Lung (tissue), 12 donors: ENCODE results near the gene DOK6. TPM values are rescaled to one million over a fixed set of nuclear protein-coding genes. Genes with fewer than 3 reads are reported as not detected.

Experiments
- ATAC-seq: fragments of 200-7000 bp; cut with Tn5 transposase; one replicate; pipeline ENCODE4 v1.9.1; 2020; ENCODE audit warnings: moderate number of reproducible peaks; ENCODE audit not compliant: insufficient read depth, low FRiP score
- DNase-seq, 3 donors: peaks; one replicate each; pipeline ENCODE4 v3.0.0-alpha.2; 2013 to 2017
- H3K27ac ChIP-seq, 2 donors: one replicate each; pipeline ENCODE4 v1.5.1; 2013; ENCODE audit warnings: mild to moderate bottlenecking in 2 of 2, moderate library complexity in 2 of 2, control low read depth in 1 of 2, inconsistent platforms in 1 of 2, low read depth in 1 of 2, low read length in 1 of 2
- H3K27me3 ChIP-seq, 3 donors: one replicate each; pipeline ENCODE4 v1.5.1; 2013; ENCODE audit warnings: low read length in 2 of 3; ENCODE audit not compliant: control insufficient read depth in 3 of 3, insufficient read depth in 3 of 3
- H3K36me3 ChIP-seq, 4 donors: one replicate each; pipeline ENCODE4 v1.5.1; 2013; ENCODE audit warnings: low read length in 4 of 4, mild to moderate bottlenecking in 1 of 4, moderate library complexity in 1 of 4; ENCODE audit not compliant: control insufficient read depth in 4 of 4, insufficient read depth in 4 of 4
- H3K4me1 ChIP-seq, 5 donors: one replicate each; pipeline ENCODE4 v1.5.1; 2013; ENCODE audit warnings: low read length in 5 of 5, mild to moderate bottlenecking in 2 of 5, moderate library complexity in 1 of 5; ENCODE audit not compliant: control insufficient read depth in 5 of 5, insufficient read depth in 5 of 5
- H3K4me3 ChIP-seq: one replicate; pipeline ENCODE4 v1.5.1; 2013; ENCODE audit warnings: mild to moderate bottlenecking, control low read depth, moderate library complexity
- H3K9ac ChIP-seq, 2 donors: one replicate each; pipeline ENCODE4 v1.5.1; 2013; ENCODE audit warnings: low read length in 2 of 2, control low read depth in 1 of 2; ENCODE audit not compliant: insufficient read depth in 1 of 2
- H3K9me3 ChIP-seq, 4 donors: one replicate each; pipeline ENCODE4 v1.5.1; 2013; ENCODE audit warnings: low read length in 3 of 4, mild to moderate bottlenecking in 1 of 4, moderate library complexity in 1 of 4; ENCODE audit not compliant: control insufficient read depth in 4 of 4, insufficient read depth in 3 of 4
- CTCF ChIP-seq: IDR thresholded peaks from 2 replicates; pipeline ENCODE4 v1.5.1; 2012; ENCODE audit warnings: mild to moderate bottlenecking; ENCODE audit errors: control extremely low read depth, extremely low read depth
- WGBS, 2 donors: extraction: QIAGEN DNeasy Blood & Tissue Kit; methylation state at CpG; one replicate each; pipeline ENCODE4 v1.1.7; 2013; 5-methylcytosine and 5-hydroxymethylcytosine counted together
- polyA plus RNA-seq, 2 donors: library from polyadenylated mRNA; stranded (reverse); fragments of 200-250 nt; gene quantifications; one replicate each; pipeline ENCODE4 v1.2.1, GENCODE V29; 2013
- total RNA-seq, 2 donors: library from RNA; depleted of rRNA in 1 of 2; stranded (reverse); fragments of >200 nt in 1 of 2; gene quantifications; one replicate each; pipeline ENCODE4 v1.2.1, GENCODE V29; 2014 to 2021
- donor health status: control.
- donor health status: control.
- donor health status: Bipolar disorder and iron deficiency.
- donor health status: healthy.
- donor health status: DM: yes; HTN: yes; CAD: no.

DOK6 gene
- total and polyA plus RNA-seq, 4 donors: 0.61 to 21.3 (median 2.7) TPM

- 80 to 82% methylated on average over 4 of the region's 4 CpGs for WGBS, 2 donors
- ATAC-seq (no peak), DNase-seq (no peak)
- H3K4me1 ChIP-seq: peaks cover 0 to 7% (median 0%) of the 10 kb centered on the region in 5 donors
- no peak overlapping the region for H3K4me3 ChIP-seq
- no peaks in the 10 kb centered on the region for H3K36me3 ChIP-seq
- no peaks in the 10 kb centered on the region for H3K9me3 ChIP-seq
- TF ChIP-seq CTCF: no peak
- no peaks in the 10 kb centered on the region for H3K27me3 ChIP-seq
- no peak overlapping the region for H3K9ac ChIP-seq
- H3K27ac ChIP-seq: no peak overlapping the region
Measured at GRCh38 chr18:69885355-69885754, 484.7 kb downstream of the DOK6 start.

GRCh38 chr18:69885841-69886531 is 485.3 kb downstream of the DOK6 start:
- Histone ChIP-seq H3K4me1 (peaks cover 0 to 7% (median 0%) of the 10 kb centered on the region in 5 donors), H3K27ac (no peak overlapping the region), H3K9me3 (no peaks in the 10 kb centered on the region), H3K36me3 (no peaks in the 10 kb centered on the region), H3K4me3 (no peak overlapping the region), H3K9ac (no peak overlapping the region), H3K27me3 (no peaks in the 10 kb centered on the region)
- 79 to 90% methylated on average over 20 of the region's 20 CpGs for WGBS, 2 donors
- DNase-seq (peak in 2 of 3 donors; percentile 19 to 26), ATAC-seq (no peak)
- TF ChIP-seq CTCF: no peak

- 91 to 92% methylated on average over 2 of the region's 2 CpGs for WGBS, 2 donors
- Histone ChIP-seq H3K27ac (no peak overlapping the region), H3K9ac (no peak overlapping the region), H3K27me3 (no peaks in the 10 kb centered on the region), H3K9me3 (no peaks in the 10 kb centered on the region), H3K36me3 (no peaks in the 10 kb centered on the region), H3K4me1 (peaks cover 0 to 2% (median 0%) of the 10 kb centered on the region in 5 donors), H3K4me3 (no peak overlapping the region)
- ATAC-seq (no peak), DNase-seq (no peak)
- no peak for TF ChIP-seq CTCF
Measured at GRCh38 chr18:69887256-69887655, 486.6 kb downstream of the DOK6 start.

- no peak for ATAC-seq
- Histone ChIP-seq H3K9ac (no peak overlapping the region), H3K4me3 (no peak overlapping the region), H3K4me1 (no peaks in the 10 kb centered on the region), H3K27ac (no peak overlapping the region), H3K9me3 (no peaks in the 10 kb centered on the region), H3K36me3 (no peaks in the 10 kb centered on the region), H3K27me3 (no peaks in the 10 kb centered on the region)
- no peak for TF ChIP-seq CTCF
- WGBS, 2 donors: 86 to 98% methylated on average over 4 of the region's 4 CpGs
- no peak for DNase-seq
Measured at GRCh38 chr18:69889009-69889408, 488.3 kb downstream of the DOK6 start.
